CD14-positive monocyte (primary cell): ENCODE data around the gene LDAH. TPM values are rescaled to one million over a fixed set of nuclear protein-coding genes. Genes with fewer than 3 reads are reported as not detected.
"Not testable (repeated sequence)": the region's sequence is repeated elsewhere in the genome, so short reads cannot be mapped to it uniquely, and the experiment has no call there.

Source experiments
- DNase-seq, 3 donors: peaks; one replicate each; pipeline ENCODE4 v3.0.0-alpha.2; 2011 to 2022
- H2AFZ ChIP-seq: 2 replicates; pipeline ENCODE4 v1.6.0; 2012; ENCODE audit warnings: mild to moderate bottlenecking, low read depth, low read length, inconsistent platforms; ENCODE audit not compliant: insufficient read depth, poor library complexity, severe bottlenecking
- H3K27ac ChIP-seq, 2 donors: 1 replicate in 1 of 2; 2 replicates in 1 of 2; pipeline ENCODE4 v1.5.1; 2012 to 2013; ENCODE audit warnings: low read length in 2 of 2, control low read depth in 1 of 2, inconsistent platforms in 1 of 2, low read depth in 1 of 2, mild to moderate bottlenecking in 1 of 2
- H3K27me3 ChIP-seq, 2 donors: one replicate each; pipeline versions ENCODE4 v1.6.0 to v1.6.1; 2011 to 2013; ENCODE audit warnings: low read length in 2 of 2; ENCODE audit not compliant: control insufficient read depth in 2 of 2, insufficient read depth in 2 of 2
- H3K36me3 ChIP-seq, 2 donors: replicated peaks in 1 of 2; 1 replicate in 1 of 2; 2 replicates in 1 of 2; pipeline versions ENCODE4 v1.5.1 to v1.6.1; 2012 to 2013; ENCODE audit warnings: low read length in 2 of 2, control low read depth in 1 of 2, inconsistent platforms in 1 of 2, mild to moderate bottlenecking in 1 of 2; ENCODE audit not compliant: insufficient read depth in 2 of 2, control insufficient read depth in 1 of 2
- H3K4me1 ChIP-seq, 2 donors: 1 replicate in 1 of 2; 2 replicates in 1 of 2; pipeline versions ENCODE4 v1.5.1 to v1.6.1; 2012 to 2013; ENCODE audit warnings: low read length in 2 of 2, control low read depth in 1 of 2, inconsistent platforms in 1 of 2, mild to moderate bottlenecking in 1 of 2, moderate library complexity in 1 of 2; ENCODE audit not compliant: insufficient read depth in 2 of 2, control insufficient read depth in 1 of 2
- H3K4me2 ChIP-seq: replicated peaks from 2 replicates; pipeline ENCODE3; 2012; ENCODE audit warnings: low read length, moderate library complexity, mild to moderate bottlenecking; ENCODE audit not compliant: poor library complexity, severe bottlenecking; ENCODE audit errors: extremely low read depth
- H3K4me3 ChIP-seq, 3 experiments: fragments of 200-600 bp in 1 of 3; sonication (generic) in 1 of 3; replicated peaks in 1 of 3; 1 replicate in 2 of 3; 2 replicates in 1 of 3; pipeline ENCODE4 v1.5.1; 2011 to 2013; ENCODE audit warnings: low read length in 3 of 3, mild to moderate bottlenecking in 3 of 3, control low read depth in 2 of 3, low read depth in 2 of 3, inconsistent platforms in 1 of 3, moderate library complexity in 1 of 3
- H3K79me2 ChIP-seq: 2 replicates; pipeline ENCODE4 v1.6.0; 2012; ENCODE audit warnings: mild to moderate bottlenecking, control low read depth, inconsistent platforms, low read length, moderate library complexity; ENCODE audit not compliant: insufficient read depth
- H3K9ac ChIP-seq: 2 replicates; pipeline ENCODE4 v1.6.0; 2017; ENCODE audit warnings: low read length, mild to moderate bottlenecking; ENCODE audit not compliant: insufficient read depth, poor library complexity, severe bottlenecking
- H3K9me3 ChIP-seq, 2 donors: replicated peaks in 1 of 2; 1 replicate in 1 of 2; 2 replicates in 1 of 2; pipeline versions ENCODE4 v1.5.1 to v1.6.1; 2012 to 2013; ENCODE audit warnings: low read length in 2 of 2, control low read depth in 1 of 2; ENCODE audit not compliant: control insufficient read depth in 1 of 2, insufficient read depth in 1 of 2
- H4K20me1 ChIP-seq: 2 replicates; pipeline ENCODE4 v1.6.0; 2012; ENCODE audit warnings: mild to moderate bottlenecking, low read length, control low read depth, moderate library complexity; ENCODE audit not compliant: insufficient read depth
- H3K27ac Mint-ChIP-seq, 7 donors: one replicate each; pipeline ENCODE4 v1.8.0; 2020; ENCODE audit warnings: mild to moderate bottlenecking in 7 of 7, mixed read lengths in 7 of 7, moderate library complexity in 6 of 7, inconsistent platforms in 2 of 7
- H3K27me3 Mint-ChIP-seq, 3 donors: one replicate each; pipeline ENCODE4 v1.8.0; 2021 to 2022; ENCODE audit warnings: low read depth in 3 of 3, mild to moderate bottlenecking in 3 of 3, mixed read lengths in 3 of 3, moderate library complexity in 3 of 3, inconsistent platforms in 1 of 3
- H3K36me3 Mint-ChIP-seq, 2 donors: one replicate each; pipeline ENCODE4 v1.8.0; 2020; ENCODE audit warnings: mixed read lengths in 2 of 2, inconsistent platforms in 1 of 2, mild to moderate bottlenecking in 1 of 2
- H3K4me1 Mint-ChIP-seq: one replicate; pipeline ENCODE4 v1.8.0; 2020; ENCODE audit warnings: mild to moderate bottlenecking, mixed read lengths
- H3K4me3 Mint-ChIP-seq, 2 donors: one replicate each; pipeline ENCODE4 v1.8.0; 2020; ENCODE audit warnings: mild to moderate bottlenecking in 2 of 2, mixed read lengths in 2 of 2, moderate library complexity in 1 of 2
- H3K9me3 Mint-ChIP-seq, 7 donors: one replicate each; pipeline ENCODE4 v1.8.0; 2020 to 2022; ENCODE audit warnings: mixed read lengths in 7 of 7, mild to moderate bottlenecking in 6 of 7, moderate library complexity in 6 of 7, inconsistent platforms in 2 of 7
- WGBS: methylation state at CpG from one replicate; pipeline ENCODE4 v1.1.5; 2013; ENCODE audit warnings: missing lambda C conversion rate; ENCODE audit not compliant: insufficient coverage; 5-methylcytosine and 5-hydroxymethylcytosine counted together
- intact Hi-C, 2 donors: fragments of 100-400 bp; cut with micrococcal nuclease; formaldehyde crosslinking; loops; one replicate each; pipeline versions ENCODE4 v1.15.0 to v1.15.1; 2023
- polyA plus RNA-seq, 3 donors: library from polyadenylated mRNA; depleted of rRNA in 1 of 3; unstranded in 2 of 3; stranded (reverse) in 1 of 3; fragments of 300-500 nt in 2 of 3; fragments of >200 nt in 1 of 3; fragmentation: Illumina TruSeq in 2 of 3; gene quantifications; 1 replicate in 2 of 3; 2 replicates in 1 of 3; pipeline ENCODE4 v1.2.3, GENCODE V29; 2012 to 2021

The LDAH gene
- polyA plus RNA-seq, 3 donors, result 3.7 to 5.7 (median 5.0) TPM

- H3K9me3 ChIP-seq, DNase-seq, H3K4me3 Mint-ChIP-seq, intact Hi-C loops, H3K27me3 ChIP-seq, H3K4me1 Mint-ChIP-seq, H3K79me2 ChIP-seq, H3K36me3 ChIP-seq, H3K4me2 ChIP-seq, H3K27ac ChIP-seq, H2AFZ ChIP-seq, H3K27me3 Mint-ChIP-seq, H3K9ac ChIP-seq, H3K27ac Mint-ChIP-seq, H3K4me1 ChIP-seq, H3K4me3 ChIP-seq, H4K20me1 ChIP-seq: not testable (repeated sequence)
- Mint-ChIP-seq H3K36me3 (peaks cover 3 to 15% of the 10 kb centered on the region in 2 donors), H3K9me3 (peaks cover 4 to 18% (median 9%) of the 10 kb centered on the region in 7 donors)
- no CpG with 5 or more reads among the region's 2 CpGs for WGBS
Observed at GRCh38 chr2:20714412-20714811, 108.5 kb downstream of the LDAH start.

GRCh38 chr2:20713585-20713984, 109.3 kb downstream of the LDAH start:
- WGBS, result no CpG with 5 or more reads among the region's 3 CpGs
- not testable (repeated sequence) for DNase-seq, H3K4me3 Mint-ChIP-seq

GRCh38 chr2:20711641-20712040, 111.3 kb downstream of the LDAH start:
- H3K4me1 ChIP-seq, H3K36me3 Mint-ChIP-seq, H4K20me1 ChIP-seq, H3K4me1 Mint-ChIP-seq, H3K27me3 Mint-ChIP-seq, intact Hi-C loops, DNase-seq, H3K9me3 ChIP-seq, H2AFZ ChIP-seq, H3K4me3 Mint-ChIP-seq, H3K36me3 ChIP-seq, H3K27ac ChIP-seq, H3K79me2 ChIP-seq, H3K9ac ChIP-seq, H3K4me2 ChIP-seq, H3K27me3 ChIP-seq, H3K4me3 ChIP-seq: not testable (repeated sequence)
- Mint-ChIP-seq H3K9me3 (peaks cover 0 to 12% (median 6%) of the 10 kb centered on the region in 7 donors), H3K27ac (peak overlapping the region in 1 of 7 donors; percentile 20)
- 95% methylated on average over 7 of the region's 7 CpGs for WGBS

More at GRCh38 chr2:20713585-20713984, 109.3 kb downstream of the LDAH start:
- H3K4me3 ChIP-seq, H2AFZ ChIP-seq, H3K79me2 ChIP-seq, H3K4me2 ChIP-seq, H4K20me1 ChIP-seq, H3K9ac ChIP-seq, H3K36me3 ChIP-seq, H3K27me3 Mint-ChIP-seq, H3K27ac ChIP-seq, H3K4me1 Mint-ChIP-seq, H3K27ac Mint-ChIP-seq, H3K4me1 ChIP-seq, intact Hi-C loops, H3K9me3 ChIP-seq, H3K27me3 ChIP-seq: not testable (repeated sequence)
- H3K36me3 Mint-ChIP-seq, result peaks cover 3 to 15% of the 10 kb centered on the region in 2 donors
- H3K9me3 Mint-ChIP-seq, result peaks cover 4 to 18% (median 9%) of the 10 kb centered on the region in 7 donors
